HepG2 (cell line): ENCODE measurements around the gene SLU7. TPM values are rescaled to one million over a fixed set of nuclear protein-coding genes. Genes with fewer than 3 reads are reported as not detected.
A peak's percentile ranks its signal among the peaks of the same experiment; 100 is the strongest.

ENCODE experiments used
- CHCHD3 ChIP-seq: sonication (generic); formaldehyde crosslinking; IDR thresholded peaks from 2 replicates; pipeline ENCODE4 v1.8.0; 2022; ENCODE audit warnings: mild to moderate bottlenecking, missing genetic modification reagents, moderate library complexity
- CTCF ChIP-seq: sonication (generic); formaldehyde crosslinking; IDR thresholded peaks from 2 replicates; pipeline ENCODE4 v1.5.0; 2020; ENCODE audit warnings: mild to moderate bottlenecking, missing genetic modification reagents, moderate library complexity
- DMTF1 ChIP-seq: sonication (generic); formaldehyde crosslinking; IDR thresholded peaks from 2 replicates; pipeline ENCODE4 v1.4.0; 2020; ENCODE audit warnings: mild to moderate bottlenecking, missing genetic modification reagents
- ELF1 ChIP-seq: sonication (generic); formaldehyde crosslinking; IDR thresholded peaks from 2 replicates; pipeline ENCODE4 v1.4.0; 2020; ENCODE audit warnings: missing genetic modification reagents
- HOMEZ ChIP-seq: IDR thresholded peaks from 2 replicates; pipeline ENCODE4 v1.6.1; 2016; ENCODE audit warnings: low read depth
- HOXD1 ChIP-seq: sonication (generic); formaldehyde crosslinking; IDR thresholded peaks from 2 replicates; pipeline ENCODE4 v1.5.0; 2020; ENCODE audit warnings: missing genetic modification reagents
- KAT8 ChIP-seq: IDR thresholded peaks from 2 replicates; pipeline ENCODE4 v1.6.1; 2016; ENCODE audit warnings: missing genetic modification reagents, missing compliant biosample characterization
- NFRKB ChIP-seq: fragments of 450-650 bp; IDR thresholded peaks from 2 replicates; pipeline ENCODE4 v1.6.1; 2017
- PTBP1 ChIP-seq: fragments of 200-400 bp; formaldehyde crosslinking; IDR thresholded peaks from 2 replicates; pipeline ENCODE4 v1.6.1; 2018; ENCODE audit warnings: low read length, low read depth; ENCODE audit not compliant: poor library complexity, severe bottlenecking
- SIX1 ChIP-seq: sonication (generic); formaldehyde crosslinking; IDR thresholded peaks from 2 replicates; pipeline ENCODE4 v1.4.0; 2020; ENCODE audit warnings: missing genetic modification reagents, borderline replicate concordance
- SMARCC2 ChIP-seq: fragments of 450-650 bp; IDR thresholded peaks from 2 replicates; pipeline ENCODE4 v1.6.1; 2017; ENCODE audit warnings: antibody characterized with exemption, mild to moderate bottlenecking
- TOPORS ChIP-seq: sonication (generic); formaldehyde crosslinking; IDR thresholded peaks from 2 replicates; pipeline ENCODE4 v1.8.0; 2023; ENCODE audit warnings: mild to moderate bottlenecking, missing genetic modification reagents
- ZNF24 ChIP-seq: fragments of 450-650 bp; IDR thresholded peaks from 2 replicates; pipeline ENCODE4 v1.6.1; 2017; ENCODE audit warnings: antibody characterized with exemption, mild to moderate bottlenecking
- ZNF460 ChIP-seq: sonication (generic); formaldehyde crosslinking; IDR thresholded peaks from 2 replicates; pipeline ENCODE4 v1.5.1; 2020; ENCODE audit warnings: missing genetic modification reagents, mild to moderate bottlenecking, borderline replicate concordance
- ZNF576 ChIP-seq: sonication (generic); formaldehyde crosslinking; IDR thresholded peaks from 2 replicates; pipeline ENCODE4 v1.4.0; 2020; ENCODE audit warnings: mild to moderate bottlenecking, missing genetic modification reagents
- ZNF646 ChIP-seq: sonication (generic); formaldehyde crosslinking; IDR thresholded peaks from 2 replicates; pipeline ENCODE4 v1.9.0; 2021; ENCODE audit warnings: mild to moderate bottlenecking, missing genetic modification reagents
- ZNF7 ChIP-seq: IDR thresholded peaks from 2 replicates; pipeline ENCODE4 v1.6.1; 2016; ENCODE audit warnings: missing biosample characterization, missing genetic modification reagents
- polyA plus RNA-seq, 8 experiments: library from polyadenylated mRNA; depleted of rRNA in 3 of 8; stranded (reverse) in 7 of 8; unstranded in 1 of 8; fragments of >200 nt; fragmentation: Illumina TruSeq in 4 of 8; extraction: Trizol in 4 of 8; gene quantifications; 2 replicates each; pipeline versions ENCODE4 v1.2.1 to v1.2.3, GENCODE V29; 2011 to 2016; ENCODE audit warnings: low read depth in 4 of 8, missing spikeins in 1 of 8, mixed read lengths in 1 of 8; ENCODE audit not compliant: insufficient read depth in 1 of 8
- total RNA-seq, 5 experiments: library from RNA; depleted of rRNA; stranded (reverse); fragments of >200 nt; fragmentation: Illumina TruSeq; extraction: Trizol; gene quantifications; 2 replicates each; pipeline ENCODE4 v1.2.3, GENCODE V29; 2016; ENCODE audit warnings: low read depth in 1 of 5

The SLU7 gene
- total and polyA plus RNA-seq, 2 of the 13 experiments (the other 11 are each of a cell fraction or from before 2014, with no cell fraction given) = 24.0 to 39.2 TPM

- TF ChIP-seq SIX1 (0 out of 2 replicates have a peak, but pooled peaks have one; percentile 12), DMTF1 (CRISPR knock-in tag) (no peak), HOMEZ (CRISPR knock-in tag) (no peak), ZNF7 (no peak), ZNF460 (CRISPR knock-in tag) (no peak), ZNF24 (no peak), PTBP1 (no peak), KAT8 (CRISPR knock-in tag) (peak; percentile 95), ZNF646 (no peak), TOPORS (no peak), SMARCC2 (no peak), CTCF (no peak), ELF1 (CRISPR knock-in tag) (peak; percentile 95), HOXD1 (CRISPR knock-in tag) (no peak), ZNF576 (no peak), CHCHD3 (CRISPR knock-in tag) (0 out of 2 replicates have a peak, but pooled peaks have one; percentile 27), NFRKB (no peak)
These were observed at the start of gene SLU7 (continued) for GRCh38 chr5:160418561-160419457.
